GM12873 (cell line): ENCODE measurements around the gene HS6ST1.

ENCODE experiments used
- TF ChIP-seq, protein P1 (sequence below): IDR thresholded peaks from 2 replicates; pipeline ENCODE4 v1.5.1; 2012; ENCODE audit warnings: low read depth, mild to moderate bottlenecking, moderate library complexity, low read length, control low read depth; ENCODE audit not compliant: insufficient read depth; ENCODE audit errors: missing control alignments

HS6ST1 gene

DNA sequence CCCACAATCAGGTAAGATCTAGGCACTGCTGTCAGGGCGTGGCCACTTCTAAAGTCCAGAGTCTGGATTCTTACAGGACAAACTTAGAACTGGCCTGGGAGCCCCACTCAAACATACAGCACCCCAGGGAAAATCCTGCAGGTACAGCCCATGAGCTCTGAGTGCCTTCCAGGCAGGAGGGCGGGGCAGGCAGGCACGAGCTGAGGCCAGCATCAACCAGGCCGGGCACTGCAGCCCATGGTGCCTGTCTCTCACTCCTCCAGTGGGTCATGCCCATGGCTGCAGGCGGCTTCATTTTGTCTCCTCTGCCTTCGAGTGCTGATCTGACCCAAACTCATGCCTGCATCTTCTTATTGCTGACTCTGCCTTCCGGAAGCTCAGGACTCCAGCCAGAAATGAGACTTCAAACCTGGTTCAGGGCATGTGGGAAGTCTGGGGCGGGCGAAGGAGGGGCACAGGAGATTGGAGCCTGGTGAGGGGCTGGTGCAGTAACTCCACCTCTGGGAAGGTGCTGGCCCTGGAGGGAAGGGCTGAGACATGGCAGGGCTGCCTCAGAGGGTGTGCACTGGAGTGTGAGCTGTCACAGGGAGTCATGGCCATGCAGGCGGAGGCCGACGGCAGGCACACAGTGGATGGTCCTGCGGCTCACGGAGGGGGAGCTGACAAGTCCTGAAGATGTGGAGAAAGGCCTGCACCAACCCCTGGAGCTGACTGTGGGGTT, 40.5 kb downstream of the HS6ST1 start:
- TF ChIP-seq, protein P1, sequence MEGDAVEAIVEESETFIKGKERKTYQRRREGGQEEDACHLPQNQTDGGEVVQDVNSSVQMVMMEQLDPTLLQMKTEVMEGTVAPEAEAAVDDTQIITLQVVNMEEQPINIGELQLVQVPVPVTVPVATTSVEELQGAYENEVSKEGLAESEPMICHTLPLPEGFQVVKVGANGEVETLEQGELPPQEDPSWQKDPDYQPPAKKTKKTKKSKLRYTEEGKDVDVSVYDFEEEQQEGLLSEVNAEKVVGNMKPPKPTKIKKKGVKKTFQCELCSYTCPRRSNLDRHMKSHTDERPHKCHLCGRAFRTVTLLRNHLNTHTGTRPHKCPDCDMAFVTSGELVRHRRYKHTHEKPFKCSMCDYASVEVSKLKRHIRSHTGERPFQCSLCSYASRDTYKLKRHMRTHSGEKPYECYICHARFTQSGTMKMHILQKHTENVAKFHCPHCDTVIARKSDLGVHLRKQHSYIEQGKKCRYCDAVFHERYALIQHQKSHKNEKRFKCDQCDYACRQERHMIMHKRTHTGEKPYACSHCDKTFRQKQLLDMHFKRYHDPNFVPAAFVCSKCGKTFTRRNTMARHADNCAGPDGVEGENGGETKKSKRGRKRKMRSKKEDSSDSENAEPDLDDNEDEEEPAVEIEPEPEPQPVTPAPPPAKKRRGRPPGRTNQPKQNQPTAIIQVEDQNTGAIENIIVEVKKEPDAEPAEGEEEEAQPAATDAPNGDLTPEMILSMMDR = no peak

DNA sequence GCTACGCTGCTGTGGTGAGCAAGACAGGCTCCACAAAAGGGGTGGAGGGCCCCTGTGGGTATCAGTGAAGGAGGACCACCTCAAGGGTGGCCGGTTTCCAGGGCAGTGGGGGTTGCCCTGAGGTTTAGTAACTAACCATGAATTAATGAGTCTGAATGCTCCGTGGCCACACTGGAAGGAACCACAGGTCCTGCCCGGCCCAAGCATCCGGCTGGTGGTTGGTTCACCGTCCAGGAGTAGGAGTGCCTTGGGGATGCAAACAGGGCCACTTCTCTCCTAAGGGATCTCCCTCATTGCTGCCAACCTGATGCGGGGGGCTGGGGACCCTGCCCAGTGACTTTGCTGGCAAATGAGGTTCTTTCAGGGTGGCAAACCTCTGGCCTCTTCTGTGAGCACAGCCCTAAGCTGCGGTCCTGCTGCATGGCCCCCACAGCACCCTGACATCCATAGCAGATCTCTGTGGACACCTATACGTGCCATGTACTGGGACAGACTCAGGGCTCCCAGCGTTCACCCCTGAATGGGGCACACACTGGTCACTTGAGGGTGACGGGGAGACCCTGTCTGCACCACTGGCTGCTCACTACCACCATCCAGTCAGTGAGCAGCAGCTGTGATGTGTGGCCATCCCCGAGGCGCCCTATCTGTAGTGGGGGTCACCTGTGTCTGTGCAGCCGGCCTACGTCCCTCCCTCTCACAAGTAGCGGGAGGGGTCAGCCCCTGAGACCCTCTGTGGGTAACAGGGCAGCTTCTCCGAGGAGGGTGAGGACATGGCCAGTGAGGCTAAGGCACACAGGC, 41.6 kb downstream of the HS6ST1 start:
- TF ChIP-seq, protein P1 = no peak

DNA sequence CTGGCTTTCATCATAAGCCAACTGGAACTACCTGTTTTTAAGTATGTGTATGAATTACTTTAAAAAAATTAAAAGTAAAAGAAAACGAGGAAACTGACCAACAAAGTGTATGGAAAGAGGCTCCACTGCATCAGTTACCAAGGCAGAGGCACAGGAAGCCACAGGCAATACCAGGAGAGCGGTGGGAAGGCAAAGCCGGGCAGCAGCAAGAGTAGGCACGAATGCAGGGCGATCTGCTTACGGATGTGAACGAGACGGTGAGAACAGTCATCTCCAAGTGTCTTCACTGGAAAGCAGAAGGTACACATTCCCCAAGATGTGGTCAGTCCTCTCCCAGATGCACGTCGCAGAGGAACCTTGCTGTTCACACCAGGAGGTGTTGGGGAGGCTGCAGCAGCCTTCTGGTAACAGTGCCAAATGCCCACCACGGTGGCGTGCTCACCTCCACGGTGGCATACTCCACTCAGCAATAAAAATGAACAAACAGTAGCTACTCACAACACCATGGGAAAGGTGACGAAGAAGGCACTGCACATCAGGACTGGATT, 43.1 kb downstream of the HS6ST1 start:
- TF ChIP-seq, protein P1 = no peak

GRCh38 chr2:128274218-128274617, 44.5 kb downstream of the HS6ST1 start:
- TF ChIP-seq, protein P1 = no peak

DNA sequence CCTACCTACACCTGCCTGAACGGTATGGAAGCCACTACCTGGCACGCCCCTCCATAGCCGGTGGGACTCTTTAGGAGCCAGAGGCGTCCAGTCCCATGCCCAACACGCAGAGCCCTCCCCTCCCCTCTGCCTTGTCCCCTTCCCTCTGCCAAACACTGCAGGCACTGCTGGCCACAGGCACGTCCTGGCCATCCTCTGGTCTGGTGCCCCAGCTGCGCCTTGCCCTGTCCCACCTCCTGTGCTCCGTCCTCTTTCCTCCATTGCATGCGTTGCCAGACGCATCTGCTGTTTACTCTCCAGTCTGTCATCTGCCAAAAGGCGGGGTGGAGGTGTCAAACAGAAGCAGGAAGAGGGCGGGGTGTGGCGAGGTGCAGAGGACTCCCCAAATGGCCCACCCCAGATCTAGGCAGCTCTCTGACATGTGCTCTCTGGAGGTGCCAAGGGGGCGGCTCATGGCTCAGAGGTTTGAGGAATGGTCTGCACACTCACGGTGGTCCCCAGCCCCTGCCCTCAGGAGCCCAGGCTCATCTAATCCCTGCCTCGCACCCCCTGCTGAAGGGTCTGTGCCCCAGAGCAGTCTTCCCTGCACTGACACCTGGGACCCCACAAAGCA, 45.1 kb downstream of the HS6ST1 start:
- TF ChIP-seq, protein P1 = no peak

GRCh38 chr2:128272601-128273468, 45.8 kb downstream of the HS6ST1 start:
- TF ChIP-seq, protein P1 = no peak
